ENCODE results near the gene DLL4.

Gene DLL4

GRCh38 chr15:40906091-40906990 lies 22.8 kb upstream of the DLL4 start:
- peak in 48 of 56 donors; percentile 12 to 85 (median 54) for DNase-seq

- DNase-seq, result peak in 38 of 56 donors; percentile 13 to 67 (median 35)
These were observed 21.9 kb upstream of the DLL4 start for GRCh38 chr15:40906991-40907802.

DNA sequence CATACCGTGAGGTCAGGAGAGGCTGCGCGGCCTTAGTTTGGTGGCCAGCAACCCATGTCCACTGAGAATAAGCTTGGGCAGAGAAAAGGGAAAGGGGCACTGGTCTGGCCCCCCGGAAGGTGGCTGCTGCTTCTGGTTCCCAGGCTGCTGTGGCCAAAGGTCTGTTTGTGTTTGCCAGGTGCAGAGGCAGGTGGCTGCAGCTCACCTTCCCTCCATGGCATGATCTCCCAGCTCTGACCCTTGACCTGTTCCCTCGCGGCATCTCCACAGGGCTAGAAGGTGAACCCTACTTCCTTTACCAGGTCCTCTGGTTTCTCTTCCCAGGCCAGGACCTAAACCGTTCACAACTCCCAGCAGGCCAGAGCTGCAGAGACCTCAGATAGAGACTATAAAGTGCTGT lies 21.0 kb upstream of the DLL4 start:
- DNase-seq, result no peak

DNA sequence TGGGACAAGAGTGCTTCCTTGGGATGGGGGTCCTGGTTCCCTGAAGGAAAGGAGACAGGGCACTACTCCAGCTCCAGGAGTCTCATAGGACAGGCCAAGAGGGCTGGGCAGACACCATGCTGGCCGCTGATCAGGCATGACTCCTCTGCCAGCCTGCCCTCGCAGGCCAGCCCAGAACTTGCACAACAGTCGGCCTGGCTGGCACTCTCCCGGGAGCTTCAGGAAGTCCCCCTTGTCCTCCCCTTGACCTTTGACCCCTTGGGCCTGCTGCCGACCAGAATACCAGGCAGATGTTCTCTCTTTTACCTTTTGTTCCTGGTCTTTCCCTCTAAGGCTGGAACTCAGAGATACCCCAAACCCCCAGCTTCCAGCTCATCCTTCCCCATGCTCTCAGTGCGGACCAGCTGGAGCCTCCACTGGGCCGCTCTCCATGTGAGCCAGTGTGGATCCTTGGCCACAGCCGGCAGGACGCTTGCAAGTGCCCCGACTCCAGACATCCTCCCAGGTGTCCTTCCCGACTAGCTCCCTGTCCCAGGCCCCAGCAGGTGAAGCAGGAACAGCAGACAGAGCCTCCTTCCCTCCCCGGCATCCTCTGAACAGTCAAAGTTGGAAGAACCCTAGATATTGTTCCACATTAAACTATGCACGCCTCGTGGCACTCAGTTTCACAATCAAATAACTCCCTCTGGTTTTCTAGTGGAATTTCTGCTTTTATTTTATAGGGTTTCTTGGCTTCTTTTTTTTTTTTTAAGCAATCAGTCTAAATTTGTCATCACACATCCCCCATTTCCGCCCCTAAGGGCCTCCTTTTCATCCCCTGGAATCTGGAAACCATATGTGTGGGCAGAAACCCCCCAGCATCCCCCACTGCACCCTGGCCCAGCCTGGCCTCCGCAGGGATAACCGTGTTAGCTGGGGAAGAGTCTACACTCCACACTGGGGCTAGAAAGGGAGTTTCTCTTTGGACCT lies 19.2 kb upstream of the DLL4 start:
- peak in 1 of 56 donors; percentile 13 for DNase-seq

DNA sequence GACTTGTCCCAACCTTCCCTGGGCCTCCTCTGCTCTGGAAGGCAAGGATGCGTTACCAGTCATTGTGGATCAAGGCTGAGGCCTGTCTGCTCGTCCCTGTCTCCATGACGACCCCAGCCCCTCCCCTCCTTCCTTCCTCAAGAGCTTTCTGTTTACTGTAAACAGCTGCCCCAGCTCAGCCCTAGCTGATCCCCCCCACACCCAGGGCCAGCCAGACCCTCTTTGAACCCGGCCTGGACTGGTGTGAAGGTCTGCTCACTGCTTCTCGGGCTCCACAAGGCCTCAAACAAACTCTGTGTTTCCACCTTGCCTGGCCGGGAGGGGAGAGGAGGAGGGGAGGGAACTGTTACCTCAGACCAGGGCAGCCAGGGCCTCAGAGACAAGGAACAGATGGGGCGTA lies 18.0 kb upstream of the DLL4 start:
- DNase-seq, result no peak

DNA sequence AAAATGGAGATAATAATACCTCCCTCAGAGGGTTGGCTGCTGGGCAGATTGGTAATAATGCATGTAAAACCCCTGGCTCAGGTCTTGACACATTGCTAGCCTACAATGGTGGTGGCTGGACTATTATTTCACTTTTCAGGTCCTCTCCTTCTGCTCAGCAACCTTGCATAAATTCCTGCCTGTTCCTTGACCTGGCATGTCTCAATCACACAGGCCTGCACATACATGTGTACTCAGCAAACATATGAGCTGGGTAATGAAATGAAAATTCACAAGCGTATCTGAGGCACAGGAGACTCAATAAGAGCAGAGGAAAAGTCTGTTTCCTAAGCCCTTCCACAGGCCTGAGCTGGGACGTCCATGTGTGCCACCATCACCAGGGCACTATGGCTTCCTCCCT lies 17.4 kb upstream of the DLL4 start:
- DNase-seq, result no peak

DNA sequence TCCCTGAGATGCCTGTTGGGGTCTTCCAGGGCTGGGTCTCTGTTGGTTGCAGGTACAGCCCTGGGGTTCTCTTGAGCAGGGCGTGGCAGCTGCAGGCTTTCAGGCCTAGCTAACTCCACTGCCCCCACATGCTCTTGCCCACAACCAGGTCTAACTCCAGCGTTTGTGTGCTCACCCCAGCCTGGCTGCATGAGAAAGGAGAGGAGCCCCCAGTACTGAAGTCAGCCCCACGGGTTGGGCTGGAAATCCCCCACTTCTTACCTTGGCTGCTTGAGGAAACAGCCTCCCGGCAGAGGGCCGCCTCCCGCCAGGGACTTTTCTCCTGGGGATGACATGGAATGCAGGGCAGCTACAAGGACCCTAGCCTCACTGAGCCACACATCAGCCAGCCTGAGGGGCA lies 16.7 kb upstream of the DLL4 start:
- no peak for DNase-seq

GRCh38 chr15:40914013-40914412 lies 15.1 kb upstream of the DLL4 start:
- DNase-seq, result no peak

GRCh38 chr15:40914486-40914885 lies 14.7 kb upstream of the DLL4 start:
- no peak for DNase-seq

DNA sequence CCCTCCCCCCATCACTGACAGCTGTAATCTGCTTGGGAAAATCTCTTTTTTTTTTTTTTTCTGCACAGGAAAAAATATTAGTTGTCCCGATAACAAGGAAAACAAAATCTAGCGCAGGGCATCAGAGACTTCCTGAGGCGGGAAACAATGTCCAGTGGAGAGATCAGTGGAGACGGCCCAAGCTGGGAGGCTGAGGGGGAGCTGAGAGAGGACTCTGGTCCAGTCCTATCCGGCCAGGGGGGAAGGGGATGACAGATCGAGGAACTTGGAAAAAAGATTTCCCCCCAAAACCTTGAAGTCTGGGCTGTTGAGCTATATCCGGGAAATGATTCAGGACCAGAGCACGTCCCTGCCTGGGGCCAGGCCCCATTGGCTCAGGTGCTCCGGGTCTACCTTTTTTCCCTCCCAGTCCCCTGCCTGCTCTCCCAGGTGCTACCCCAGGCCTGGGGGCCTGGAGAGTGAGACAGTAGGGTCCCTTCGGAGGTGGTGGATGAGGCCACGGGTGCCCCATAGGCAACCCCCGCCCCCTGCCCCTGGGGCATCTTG lies 14.0 kb upstream of the DLL4 start:
- no peak for DNase-seq

- DNase-seq, result no peak
These were observed 13.5 kb upstream of the DLL4 start for GRCh38 chr15:40915679-40916078.

- no peak for DNase-seq
These were observed 11.6 kb upstream of the DLL4 start for GRCh38 chr15:40917585-40917984.

DNA sequence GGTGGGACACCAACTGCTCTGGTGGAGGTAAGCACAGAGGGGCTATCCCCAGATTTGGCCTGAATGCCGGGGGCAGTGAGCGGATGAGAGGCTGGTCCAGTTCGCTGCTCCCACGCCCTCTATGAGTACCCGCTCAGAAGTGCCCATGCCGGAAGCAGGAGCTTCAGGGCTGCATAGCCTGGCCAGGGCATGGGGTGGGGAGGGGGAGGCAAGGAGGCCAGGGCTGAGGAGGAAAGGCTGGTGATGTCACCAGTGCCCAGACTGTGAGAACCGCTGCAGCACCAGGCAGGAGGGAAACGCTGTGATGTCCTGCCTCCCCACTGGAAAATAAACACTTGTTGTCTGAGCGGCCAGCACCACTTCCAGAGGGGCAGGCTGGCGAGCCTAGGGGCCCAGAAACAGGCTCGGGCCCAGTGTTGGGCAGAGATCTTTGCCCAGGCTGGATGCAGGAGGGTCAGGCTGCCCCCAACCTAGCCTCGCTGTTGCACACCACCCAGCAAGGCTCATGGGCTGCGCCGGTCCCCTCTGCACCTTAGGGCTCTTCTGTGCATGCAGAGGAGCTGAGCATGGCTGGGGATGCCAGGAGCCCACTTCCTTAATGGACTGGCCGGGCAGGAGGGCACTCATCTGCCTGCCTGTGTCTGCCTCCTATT lies 10.9 kb upstream of the DLL4 start:
- no peak for DNase-seq

GRCh38 chr15:40918799-40919392 lies 10.2 kb upstream of the DLL4 start:
- DNase-seq, result no peak

DNA sequence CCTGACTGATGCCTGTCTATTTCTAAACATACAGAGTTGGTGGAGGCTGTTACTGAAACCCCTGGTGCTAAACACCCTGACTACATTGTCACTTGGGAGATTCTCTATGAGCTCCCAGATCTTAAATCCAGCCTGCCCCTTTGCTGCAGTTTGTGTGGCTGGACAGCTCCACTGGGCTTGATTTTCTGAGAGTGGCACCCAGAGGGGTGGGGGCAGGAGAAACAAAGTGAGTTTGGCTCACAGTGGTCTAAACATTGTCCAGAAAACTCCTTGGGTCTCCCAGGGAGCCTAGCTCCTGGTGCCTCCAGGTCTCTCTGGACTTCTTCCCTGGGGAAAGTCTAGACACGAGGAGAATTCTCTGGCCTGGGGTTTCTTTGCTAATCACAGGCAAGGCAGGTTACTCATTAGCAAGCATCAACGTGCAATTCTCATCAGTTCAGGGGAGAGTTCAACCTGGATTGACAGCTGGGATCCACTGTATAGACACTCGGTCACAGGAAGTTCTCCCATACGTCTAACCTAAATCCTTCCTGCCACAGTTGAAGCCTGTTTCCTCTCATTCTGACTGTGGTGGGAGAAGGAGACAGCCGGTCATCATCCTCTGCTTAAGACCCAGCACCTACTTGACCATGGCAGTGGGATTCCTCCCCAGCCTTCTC lies 7.1 kb upstream of the DLL4 start:
- DNase-seq, result no peak

GRCh38 chr15:40922608-40923005 lies 6.5 kb upstream of the DLL4 start:
- no peak for DNase-seq

DNA sequence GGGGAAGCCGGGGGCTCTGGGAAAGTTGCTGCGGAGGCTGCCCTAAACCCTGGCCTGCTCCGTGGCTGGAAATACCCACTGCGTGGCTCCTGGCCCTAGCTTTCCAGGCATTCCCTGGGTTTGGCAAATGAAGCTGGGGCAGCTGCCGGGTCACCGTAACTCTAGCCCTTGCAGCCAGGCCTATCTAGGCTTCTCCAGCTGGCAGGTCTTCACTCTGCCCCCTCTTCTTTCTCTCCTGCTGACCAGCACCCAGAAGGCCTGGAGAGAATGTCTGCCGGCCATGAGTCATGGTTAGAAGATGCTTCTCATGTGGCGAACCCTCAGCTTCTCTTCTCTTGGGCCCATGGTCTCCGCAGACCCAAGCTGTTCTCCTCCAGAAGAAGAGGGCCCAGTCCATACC lies 5.6 kb upstream of the DLL4 start:
- no peak for DNase-seq

DNA sequence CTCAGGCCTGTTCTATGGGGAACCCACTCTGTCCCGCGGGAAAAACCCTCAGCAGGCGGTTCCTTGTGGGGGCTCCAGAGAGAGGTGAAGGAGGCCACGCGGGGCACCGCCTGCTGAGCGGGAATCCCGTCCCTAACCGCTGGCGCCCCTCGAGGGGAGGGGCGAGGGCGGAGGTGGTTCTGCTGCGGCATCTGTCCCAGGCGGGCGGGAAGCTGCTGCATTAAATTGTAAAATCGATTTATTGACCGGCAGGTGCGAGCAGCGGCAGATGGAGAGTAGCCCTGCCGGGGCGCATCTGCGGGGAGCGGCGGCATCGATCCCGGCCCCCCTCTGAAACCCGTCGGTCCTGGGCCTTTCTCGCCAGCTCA lies 3.7 kb upstream of the DLL4 start:
- DNase-seq, result no peak

DNA sequence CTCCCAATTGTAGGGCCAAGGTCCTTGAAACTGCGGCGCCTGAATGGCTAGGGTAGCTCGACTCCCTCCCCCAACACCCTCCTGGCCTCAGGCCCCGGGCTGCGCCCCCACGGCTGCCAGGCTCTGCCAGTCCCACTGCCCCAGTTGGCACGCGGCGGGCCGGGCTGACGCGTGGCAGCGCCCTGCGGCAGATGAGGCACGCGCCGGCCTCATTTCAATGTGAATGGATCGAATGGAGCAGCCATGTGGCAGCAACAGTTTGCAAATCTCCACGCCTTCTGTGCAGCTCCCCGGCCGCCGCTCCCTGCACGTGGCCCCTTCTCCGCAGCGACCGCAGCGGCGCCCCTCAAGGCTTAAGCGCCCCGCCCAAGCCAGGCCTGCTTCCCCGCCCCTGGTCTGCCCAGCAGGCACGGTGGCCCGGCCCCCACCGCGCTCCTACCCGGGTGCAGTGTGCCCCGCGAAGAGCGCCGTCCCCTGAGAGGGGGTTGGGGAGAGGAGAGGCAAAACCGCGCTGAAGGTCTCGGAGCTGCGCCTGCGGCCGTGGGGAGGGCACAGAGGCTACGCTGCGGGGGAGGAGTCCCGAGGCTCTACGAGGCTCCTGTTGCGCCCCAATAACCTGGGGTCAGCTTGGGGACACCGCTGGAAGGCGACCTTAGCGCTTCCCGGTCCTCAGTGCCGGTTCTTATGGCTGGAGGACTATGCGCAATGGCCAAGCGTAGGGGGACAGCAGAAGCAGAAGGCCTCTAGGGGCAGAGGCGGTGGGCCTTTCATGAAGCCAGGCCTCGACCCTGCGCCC lies 3.1 kb upstream of the DLL4 start:
- DNase-seq, result peak in 34 of 56 donors; percentile 6 to 72 (median 32)
